Stimulated activated CD8-positive, alpha-beta memory T cell treated with anti-CD3 and anti-CD28 coated beads, Interleukin-15, amount 100 ng/mL, for 4 hours (primary cell): Measurements from ENCODE around the gene RAB25.
A peak's percentile ranks its signal among the peaks of the same experiment; 100 is the strongest.
"Not testable (repeated sequence)": the region's sequence is repeated elsewhere in the genome, so short reads cannot be mapped to it uniquely, and the experiment has no call there.

Source experiments
- DNase-seq, 2 donors: peaks; one replicate each; pipeline ENCODE4 v3.0.0-alpha.2; 2020; ENCODE audit warnings: low read depth in 2 of 2

The RAB25 gene

DNA sequence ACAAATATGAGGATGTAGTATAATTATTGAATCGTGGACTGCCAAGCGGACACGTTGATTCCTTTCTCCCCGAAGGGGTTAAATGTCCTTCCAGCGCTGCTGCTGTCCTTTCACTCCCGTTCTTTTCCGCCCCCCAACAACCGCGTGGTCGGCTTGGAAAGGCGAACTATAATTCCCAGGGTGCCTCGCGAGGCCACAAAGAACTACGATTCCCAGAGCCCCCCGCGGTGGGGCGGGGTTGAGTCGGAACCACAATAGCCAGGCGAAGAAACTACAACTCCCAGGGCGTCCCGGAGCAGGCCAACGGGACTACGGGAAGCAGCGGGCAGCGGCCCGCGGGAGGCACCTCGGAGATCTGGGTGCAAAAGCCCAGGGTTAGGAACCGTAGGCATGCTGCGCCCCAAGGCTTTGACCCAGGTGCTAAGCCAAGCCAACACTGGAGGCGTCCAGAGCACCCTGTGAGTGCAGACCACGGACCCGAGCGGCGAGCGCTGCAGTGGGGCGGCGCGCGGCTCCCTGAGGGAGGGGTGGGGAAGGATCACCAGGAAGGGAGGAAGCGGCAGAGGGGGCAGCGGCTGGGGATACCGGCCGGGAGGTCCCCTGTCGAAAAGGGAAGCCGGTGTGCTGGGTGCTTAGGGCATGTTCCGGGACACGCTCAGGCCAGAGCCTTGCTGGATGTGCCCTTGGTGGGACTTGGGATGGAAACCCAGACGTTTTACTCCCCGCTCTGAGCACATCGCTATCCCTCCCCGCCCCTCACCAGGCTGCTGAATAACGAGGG lies 6.3 kb upstream of the RAB25 start, which contains the start of gene LAMTOR2:
Gene LAMTOR2 (plus strand): TSS at position 283 of the 781 bp plus-strand sequence. CDS start 108 bp downstream, at position 391.
- DNase-seq: peak; percentile 94

DNA sequence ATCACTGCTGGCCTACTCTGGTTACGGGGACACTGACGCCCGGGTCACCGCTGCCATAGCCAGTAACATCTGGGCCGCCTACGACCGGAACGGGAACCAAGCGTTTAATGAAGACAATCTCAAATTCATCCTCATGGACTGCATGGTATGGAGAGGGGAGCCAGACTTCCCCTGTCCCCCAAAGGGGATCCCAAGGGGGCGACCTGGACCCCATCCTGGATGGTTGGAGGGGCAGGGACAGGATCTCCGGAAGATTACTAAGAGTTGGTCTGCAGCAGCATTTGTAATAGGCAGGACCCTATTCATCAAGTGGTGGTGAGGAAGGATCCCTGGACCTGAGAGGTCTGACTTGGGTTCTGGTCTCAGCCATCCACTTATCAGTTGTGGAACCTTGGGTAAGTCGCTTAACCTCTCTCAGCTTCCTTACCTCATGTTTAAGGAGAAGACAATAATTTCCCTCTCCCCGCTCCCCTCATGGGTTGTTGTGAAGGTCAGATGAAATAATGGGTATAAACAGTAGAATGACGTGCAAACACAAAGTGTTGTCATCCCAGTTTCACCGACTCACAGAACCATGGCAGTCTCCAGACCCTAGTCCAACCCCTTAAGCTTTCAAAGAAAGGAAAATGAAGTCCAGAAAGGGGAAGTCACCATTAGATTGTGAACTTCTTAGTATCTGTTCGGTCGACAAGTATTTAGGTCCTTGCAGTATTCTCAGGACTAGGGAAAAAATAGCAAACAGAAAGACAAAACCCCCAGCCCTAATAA lies 5.5 kb upstream of the RAB25 start:
- DNase-seq: no peak

DNA sequence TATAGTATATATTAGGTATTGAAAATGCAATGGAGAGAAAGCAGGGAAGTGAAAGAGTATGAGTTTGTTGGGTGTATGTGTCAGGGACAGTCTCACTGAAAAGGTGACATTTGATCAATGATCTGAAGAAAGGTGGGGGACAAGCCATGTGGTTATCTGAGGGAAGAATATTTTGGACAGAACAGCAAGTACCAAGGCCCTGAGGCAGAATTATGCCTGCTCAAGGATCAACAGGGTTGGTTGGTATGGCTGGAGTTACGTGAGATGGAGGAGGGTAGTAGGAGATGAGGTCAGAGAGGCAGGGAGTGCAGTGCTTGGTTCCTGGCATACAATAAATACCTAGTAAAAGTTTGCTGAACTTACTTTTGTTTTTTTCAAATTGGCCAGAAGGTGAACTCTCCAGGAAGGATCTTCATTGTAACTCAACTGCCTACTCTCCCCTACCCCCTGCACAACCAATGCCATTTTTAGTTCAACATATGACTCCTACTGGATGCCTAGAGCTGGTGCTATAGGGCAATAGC lies 4.6 kb upstream of the RAB25 start:
- no peak for DNase-seq

DNA sequence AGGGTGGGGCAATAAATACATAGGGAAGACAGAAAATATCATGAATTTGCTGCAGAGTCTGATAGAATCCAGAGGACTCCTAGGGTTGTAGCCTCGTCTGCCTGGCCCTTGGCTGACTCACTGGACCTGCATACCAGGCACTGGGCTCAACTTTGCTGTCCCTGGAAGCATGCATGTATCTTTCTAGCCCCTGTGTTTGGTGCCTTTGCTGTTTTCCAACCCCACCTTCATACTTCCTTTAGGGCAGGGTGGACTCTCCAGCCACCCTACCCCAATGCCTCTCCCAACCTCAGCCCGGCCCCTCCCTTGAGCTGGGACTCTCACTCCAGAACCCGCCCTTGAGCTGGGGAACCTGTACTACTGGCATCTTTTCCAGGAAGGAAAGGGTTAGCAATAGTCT lies 1.2 kb downstream of the RAB25 start:
- DNase-seq: no peak

GRCh38 chr1:156063997-156064285 lies 3.0 kb downstream of the RAB25 start:
- no peak for DNase-seq

DNA sequence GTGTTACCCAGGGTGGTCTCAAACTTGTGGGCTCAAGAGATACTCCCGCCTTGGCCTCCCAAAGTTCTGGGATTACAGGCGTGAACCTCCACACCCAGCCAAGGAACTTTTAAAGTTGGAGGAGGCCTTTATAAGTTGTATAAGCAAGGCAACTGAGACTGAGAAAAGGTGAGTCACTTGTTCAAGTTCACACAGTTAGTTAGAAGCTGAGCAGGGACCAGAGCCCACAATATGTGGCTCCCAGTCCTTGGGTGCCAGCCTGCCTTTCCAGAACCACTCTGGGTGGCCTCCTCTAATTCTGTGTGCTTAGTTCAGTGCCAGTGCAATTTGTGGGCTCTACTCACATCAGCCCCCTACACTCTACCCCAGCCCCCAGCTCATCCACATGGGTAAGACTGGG lies 3.7 kb downstream of the RAB25 start:
- no peak for DNase-seq

DNA sequence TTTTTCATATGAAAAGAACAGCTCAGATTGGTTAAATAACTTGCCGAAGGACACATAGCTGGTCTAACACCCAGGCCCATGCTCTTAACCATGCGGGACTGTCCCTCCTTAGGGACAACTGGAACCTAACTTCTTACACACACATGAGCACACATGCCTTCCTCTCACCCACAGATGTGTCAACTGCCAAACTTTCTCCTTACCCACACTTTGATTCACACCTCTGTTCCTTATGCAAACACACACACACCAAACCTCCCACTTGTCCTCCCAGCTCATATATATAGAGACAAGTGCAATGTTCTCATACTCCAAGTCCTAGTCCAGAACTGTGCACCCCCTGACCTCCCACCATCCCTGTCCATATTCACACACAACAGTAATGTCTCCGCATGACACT lies 4.3 kb downstream of the RAB25 start:
- no peak for DNase-seq

- no peak for DNase-seq
Observed at GRCh38 chr1:156065871-156066270, 4.9 kb downstream of the RAB25 start.

DNA sequence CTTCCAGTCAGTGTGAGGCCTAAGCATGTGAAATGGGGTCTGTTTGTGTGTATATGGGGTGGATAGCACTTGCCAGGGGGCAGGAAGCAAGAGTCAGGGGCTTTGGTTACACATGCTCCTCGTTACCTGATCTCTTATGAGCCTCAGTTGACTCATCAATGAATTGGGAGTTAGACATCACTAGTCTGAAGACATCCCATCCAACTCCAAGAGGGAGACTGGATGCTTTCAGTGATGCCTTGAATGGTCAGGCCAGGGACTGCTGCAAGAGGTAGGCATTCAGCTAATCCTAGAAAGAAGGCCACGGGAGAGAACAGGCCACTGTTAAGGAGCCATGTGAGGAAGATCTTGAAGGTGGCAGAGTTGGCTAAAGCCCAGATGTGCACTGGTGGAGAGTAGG lies 6.3 kb downstream of the RAB25 start:
- no peak for DNase-seq

- no peak for DNase-seq
Observed at GRCh38 chr1:156069490-156070455, 8.8 kb downstream of the RAB25 start.

- no peak for DNase-seq
Observed at GRCh38 chr1:156070548-156070947, 9.6 kb downstream of the RAB25 start.

DNA sequence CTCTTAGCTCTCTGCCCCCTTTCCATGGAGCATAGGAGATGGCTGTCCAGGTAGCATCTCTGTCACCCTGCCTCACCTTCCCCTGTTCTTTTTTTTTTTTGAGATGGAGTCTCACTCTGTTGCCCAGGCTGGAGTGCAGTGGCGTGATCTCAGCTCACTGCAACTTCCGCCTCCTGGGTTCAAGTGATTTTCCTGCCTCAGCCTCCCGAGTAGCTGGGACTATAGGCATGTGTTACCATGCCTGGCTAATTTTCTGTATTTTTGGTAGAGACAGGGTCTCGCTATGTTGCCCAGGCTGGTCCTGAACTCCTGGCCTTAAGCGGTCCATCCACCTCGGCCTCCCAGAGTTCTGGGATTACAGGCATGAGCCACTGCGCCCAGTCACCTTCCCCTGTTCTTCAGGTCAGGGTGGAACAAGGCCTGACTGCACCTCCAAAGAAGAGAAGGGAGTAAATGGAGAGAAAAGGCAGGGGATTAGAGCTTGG lies 10.4 kb downstream of the RAB25 start:
- not testable (repeated sequence) for DNase-seq

- no peak for DNase-seq
Observed at GRCh38 chr1:156072251-156072650, 11.3 kb downstream of the RAB25 start.

- no peak for DNase-seq
Observed at GRCh38 chr1:156073110-156073687, 12.2 kb downstream of the RAB25 start.

GRCh38 chr1:156073740-156074139 lies 12.8 kb downstream of the RAB25 start:
- DNase-seq: no peak

- DNase-seq: no peak
Observed at GRCh38 chr1:156074661-156075060, 13.7 kb downstream of the RAB25 start.

DNA sequence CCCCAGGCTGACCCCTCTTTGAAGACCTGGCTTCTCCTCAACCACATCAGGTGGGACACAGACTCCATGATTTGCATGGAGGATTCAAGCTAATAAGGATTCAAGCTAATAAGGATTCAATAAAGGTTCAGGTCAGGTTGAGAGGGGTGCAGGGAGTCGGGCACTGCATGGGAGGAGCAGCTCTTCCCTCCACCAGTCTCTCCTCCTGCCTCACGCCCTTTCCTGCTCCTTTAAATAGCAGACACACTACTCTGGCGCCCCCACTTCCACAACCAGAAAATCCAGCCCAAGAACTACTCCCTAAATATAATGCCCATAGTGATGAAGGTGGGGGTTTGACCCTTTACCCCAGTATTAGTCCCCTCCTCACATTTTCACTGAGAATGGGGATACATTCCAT lies 14.2 kb downstream of the RAB25 start:
- no peak for DNase-seq

GRCh38 chr1:156075775-156076204 lies 14.8 kb downstream of the RAB25 start:
- no peak for DNase-seq

DNA sequence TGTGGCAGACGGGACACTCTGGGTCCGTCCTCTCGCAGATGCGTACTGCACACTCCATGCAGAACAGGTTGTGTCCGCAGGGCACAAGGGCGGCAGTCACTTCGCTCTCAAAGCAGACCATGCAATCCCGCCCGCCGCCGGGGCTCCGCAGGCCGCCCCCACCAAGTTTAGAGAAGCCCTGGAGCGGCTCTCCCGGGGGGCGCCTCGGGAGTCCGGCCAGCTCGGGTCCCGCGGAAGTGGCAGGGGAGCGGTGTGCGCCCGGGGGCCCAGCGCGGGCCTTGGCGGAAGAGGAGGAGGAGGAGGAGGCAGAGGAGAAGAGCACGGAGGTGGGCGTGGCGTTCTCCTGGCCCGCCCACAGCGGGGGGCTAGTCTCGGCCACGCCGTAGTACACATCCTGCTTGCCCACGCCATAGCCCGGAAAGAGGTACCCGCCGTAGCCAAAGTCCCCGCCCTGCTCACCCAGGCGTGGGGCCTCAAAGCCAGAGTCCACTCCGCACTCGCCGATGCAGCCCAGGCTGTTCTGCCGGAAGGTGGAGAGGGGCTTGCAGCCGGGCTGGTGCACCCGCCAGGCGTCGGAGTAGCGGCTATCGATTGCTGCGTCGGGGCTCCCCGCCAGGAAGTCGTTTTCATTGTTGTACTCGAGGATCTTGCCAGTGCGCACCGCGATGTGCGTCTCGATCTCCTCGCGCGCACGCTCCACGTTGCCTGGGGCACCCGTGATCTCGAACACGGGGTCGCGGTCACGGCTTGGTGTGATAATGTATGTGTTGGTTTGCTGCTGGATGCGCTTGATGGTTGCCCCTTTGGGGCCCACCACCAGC lies 15.9 kb downstream of the RAB25 start:
- DNase-seq: no peak

GRCh38 chr1:156077430-156077760 lies 16.4 kb downstream of the RAB25 start:
- no peak for DNase-seq

GRCh38 chr1:156078728-156079127 lies 17.8 kb downstream of the RAB25 start:
- DNase-seq: no peak
